Activated CD8-positive, alpha-beta T cell treated with anti-CD3 and anti-CD28 coated beads for 36 hours (primary cell): ENCODE results near the gene PASD1. TPM values are rescaled to one million over a fixed set of nuclear protein-coding genes. Genes with fewer than 3 reads are reported as not detected.
"Not testable (repeated sequence)": the region's sequence is repeated elsewhere in the genome, so short reads cannot be mapped to it uniquely, and the experiment has no call there.

Experiments
- ATAC-seq: fragments of 200-7000 bp; cut with Tn5 transposase; one replicate; pipeline ENCODE4 v1.10.0; 2021; ENCODE audit warnings: mild to moderate bottlenecking, moderate library complexity
- CTCF ChIA-PET: fragments of 350-600 bp; sonication (Branson Sonifier 250); formaldehyde crosslinking; loops from one replicate; lab custom pipeline; 2021; ENCODE audit warnings: antibody characterized with exemption; lab: Charles Lee
- POLR2A ChIA-PET: fragments of 350-600 bp; sonication (Branson Sonifier 250); formaldehyde crosslinking; loops from one replicate; lab custom pipeline; 2021; ENCODE audit warnings: antibody characterized with exemption; lab: Charles Lee
- DNase-seq: peaks from one replicate; pipeline ENCODE4 v3.0.0-alpha.2; 2020
- H3K27ac Mint-ChIP-seq: one replicate; pipeline ENCODE4 v1.8.0; 2021; ENCODE audit warnings: mild to moderate bottlenecking, mixed read lengths
- H3K27me3 Mint-ChIP-seq: one replicate; pipeline ENCODE4 v1.8.0; 2021; ENCODE audit warnings: mixed read lengths
- H3K36me3 Mint-ChIP-seq: one replicate; pipeline ENCODE4 v1.8.0; 2021; ENCODE audit warnings: low read depth, mixed read lengths
- H3K4me1 Mint-ChIP-seq: one replicate; pipeline ENCODE4 v1.8.0; 2021; ENCODE audit warnings: low read depth, mixed read lengths
- H3K4me3 Mint-ChIP-seq: one replicate; pipeline ENCODE4 v1.8.0; 2021; ENCODE audit warnings: mild to moderate bottlenecking, moderate library complexity, mixed read lengths
- H3K9me3 Mint-ChIP-seq: one replicate; pipeline ENCODE4 v1.8.0; 2021; ENCODE audit warnings: mixed read lengths
- CTCF ChIP-seq: fragments of 200-600 bp; IDR thresholded peaks from one replicate; pipeline ENCODE4 v1.8.0; 2022; ENCODE audit warnings: antibody characterized with exemption, mild to moderate bottlenecking
- intact Hi-C: fragments of 100-400 bp; cut with micrococcal nuclease; formaldehyde crosslinking; loops from one replicate; pipeline ENCODE4 v1.10.0; 2022
- total RNA-seq, 2 experiments: library from RNA; stranded (reverse); gene quantifications; one replicate each; pipeline ENCODE4 v1.2.3, GENCODE V29; 2021

The PASD1 gene
- total RNA-seq, 2 experiments from 2014 or later: not detected

GRCh38 chrX:151523351-151523750, 40.1 kb upstream of the PASD1 start:
- Mint-ChIP-seq H3K9me3 (no peaks in the 10 kb centered on the region), H3K27ac (no peak overlapping the region), H3K4me1 (no peaks in the 10 kb centered on the region), H3K27me3 (peaks cover 4% of the 10 kb centered on the region), H3K36me3 (no peaks in the 10 kb centered on the region), H3K4me3 (no peak overlapping the region)
- ATAC-seq (no peak), DNase-seq (no peak)
- CTCF ChIA-PET: no interaction called here
- intact Hi-C loops: no loop called here
- POLR2A ChIA-PET: no interaction called here
- TF ChIP-seq CTCF: no peak

DNA sequence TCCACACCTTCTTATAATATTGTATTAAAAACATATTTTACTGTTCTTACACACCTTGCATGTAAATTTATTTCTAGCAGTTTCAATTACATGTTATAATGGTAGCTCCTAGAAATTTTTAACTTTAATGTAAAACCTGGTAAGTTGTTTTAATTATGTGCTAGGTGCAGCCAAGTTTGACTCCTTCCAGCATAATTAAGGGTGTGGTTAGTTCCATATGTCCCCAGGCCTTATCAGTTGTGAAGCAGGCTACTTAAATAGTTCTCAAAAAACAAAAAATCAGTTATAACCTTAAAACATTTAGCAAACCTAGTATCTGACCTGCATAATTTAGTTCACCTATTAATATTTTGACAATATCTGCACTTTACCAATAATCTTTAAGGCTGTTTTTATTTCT, 26.9 kb upstream of the PASD1 start:
- CTCF ChIA-PET: no interaction called here
- Mint-ChIP-seq H3K27ac (no peak overlapping the region), H3K36me3 (no peaks in the 10 kb centered on the region), H3K27me3 (peaks cover 2% of the 10 kb centered on the region), H3K4me1 (no peaks in the 10 kb centered on the region), H3K9me3 (no peaks in the 10 kb centered on the region), H3K4me3 (no peak overlapping the region)
- intact Hi-C loops: no loop called here
- no peak for ATAC-seq
- no peak for TF ChIP-seq CTCF
- POLR2A ChIA-PET: no interaction called here
- DNase-seq: no peak

DNA sequence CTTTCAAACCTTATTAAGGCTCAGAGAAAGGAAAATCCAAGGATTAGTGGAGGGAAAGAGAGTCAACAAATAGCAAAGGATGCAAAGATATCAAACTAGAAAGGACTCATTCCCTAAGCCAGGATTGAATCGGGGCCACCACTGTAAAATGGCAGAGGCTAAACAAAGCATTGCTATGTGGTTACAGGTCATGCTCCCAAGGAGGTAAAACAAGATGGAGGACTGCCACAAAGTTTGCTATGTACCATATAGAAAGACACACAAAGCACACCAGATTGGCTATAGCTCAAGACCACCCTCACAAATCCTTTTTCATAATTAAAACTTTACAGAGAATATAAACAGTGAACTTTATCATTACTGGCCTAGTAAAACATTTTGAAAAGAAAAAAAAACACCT, 25.9 kb upstream of the PASD1 start:
- H3K4me1 Mint-ChIP-seq: no peaks in the 10 kb centered on the region

GRCh38 chrX:151538190-151539122, 25.0 kb upstream of the PASD1 start:
- no peak for TF ChIP-seq CTCF
- CTCF ChIA-PET: no interaction called here
- POLR2A ChIA-PET: no interaction called here
- ATAC-seq (no peak), DNase-seq (no peak)
- Mint-ChIP-seq H3K27ac (no peak overlapping the region), H3K9me3 (no peaks in the 10 kb centered on the region), H3K36me3 (no peaks in the 10 kb centered on the region), H3K4me1 (no peaks in the 10 kb centered on the region), H3K4me3 (no peak overlapping the region), H3K27me3 (peaks cover 2% of the 10 kb centered on the region)
- intact Hi-C loops: no loop called here

More for the DNA sequence above, 25.9 kb upstream of the PASD1 start:
- Mint-ChIP-seq H3K9me3 (no peaks in the 10 kb centered on the region), H3K27ac (no peak overlapping the region), H3K27me3 (peaks cover 2% of the 10 kb centered on the region), H3K36me3 (no peaks in the 10 kb centered on the region), H3K4me3 (no peak overlapping the region)
- ChIA-PET CTCF (no interaction called here), POLR2A (no interaction called here)
- intact Hi-C loops: no loop called here
- no peak for TF ChIP-seq CTCF
- no peak for ATAC-seq
- DNase-seq: no peak

GRCh38 chrX:151543706-151544105, 19.8 kb upstream of the PASD1 start:
- ChIA-PET POLR2A (no interaction called here), CTCF (no interaction called here)
- DNase-seq (peak; percentile 2), ATAC-seq (no peak)
- Mint-ChIP-seq H3K36me3 (no peaks in the 10 kb centered on the region), H3K4me1 (peaks cover 2% of the 10 kb centered on the region), H3K9me3 (no peaks in the 10 kb centered on the region), H3K27me3 (no peaks in the 10 kb centered on the region), H3K27ac (no peak overlapping the region), H3K4me3 (no peak overlapping the region)
- intact Hi-C loops: no loop called here
- no peak for TF ChIP-seq CTCF

DNA sequence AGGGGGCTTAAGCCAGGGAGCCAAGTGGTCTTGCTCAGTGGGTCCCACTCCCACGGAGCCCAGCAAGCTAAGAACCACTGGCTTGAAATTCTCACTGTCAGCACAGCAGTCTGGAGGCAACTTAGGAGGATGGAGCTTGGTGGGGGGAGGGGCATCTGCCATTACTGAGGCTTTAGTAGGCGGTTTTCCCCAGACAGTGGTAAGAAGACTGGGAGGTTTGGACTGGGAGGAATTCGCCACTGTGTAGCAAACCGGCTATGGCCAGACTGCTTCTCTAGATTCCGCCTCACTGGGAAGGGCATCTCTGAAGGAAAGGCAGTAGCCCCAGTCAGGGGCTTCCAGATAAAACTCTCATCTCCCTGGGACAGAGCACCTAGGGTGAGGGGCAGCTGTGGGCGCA, 17.2 kb upstream of the PASD1 start:
- DNase-seq, ATAC-seq, intact Hi-C loops, H3K4me1 Mint-ChIP-seq, CTCF ChIA-PET, H3K27me3 Mint-ChIP-seq, H3K4me3 Mint-ChIP-seq, H3K36me3 Mint-ChIP-seq, H3K27ac Mint-ChIP-seq, H3K9me3 Mint-ChIP-seq, POLR2A ChIA-PET: not testable (repeated sequence)

DNA sequence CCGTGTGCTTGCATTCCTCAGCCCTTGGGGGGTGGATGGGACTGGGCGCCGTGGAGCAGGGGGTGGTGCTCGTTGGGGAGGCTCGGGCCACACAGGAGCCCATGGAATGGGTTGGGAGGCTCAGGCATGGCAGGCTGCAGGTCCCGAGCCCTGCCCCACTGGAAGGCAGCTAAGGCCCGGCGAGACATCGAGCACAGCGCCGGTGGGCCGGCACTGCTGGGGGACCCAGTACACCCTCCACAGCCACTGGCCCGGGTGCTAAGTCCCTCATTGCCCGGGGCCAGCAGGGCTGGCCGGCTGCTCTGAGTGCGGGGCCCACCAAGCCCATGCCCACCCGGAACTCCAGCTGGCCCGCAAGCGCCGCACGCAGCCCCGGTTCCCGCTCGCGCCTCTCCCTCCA, 12.3 kb upstream of the PASD1 start:
- CTCF ChIA-PET, intact Hi-C loops, H3K4me1 Mint-ChIP-seq, H3K36me3 Mint-ChIP-seq, H3K27ac Mint-ChIP-seq, H3K9me3 Mint-ChIP-seq, H3K4me3 Mint-ChIP-seq, DNase-seq, H3K27me3 Mint-ChIP-seq, POLR2A ChIA-PET, ATAC-seq: not testable (repeated sequence)
